PC-9 (cell line): ENCODE data around the gene EHMT1. TPM values are rescaled to one million over a fixed set of nuclear protein-coding genes. Genes with fewer than 3 reads are reported as not detected.

Experiments used
- BruUV-seq: library from RNA; stranded (reverse); fragments of 400-500 nt; replicated peaks from 2 replicates; lab custom pipeline; 2021; lab: Mats Ljungman, UMichigan
- CTCF ChIA-PET: fragments of 300-600 bp; sonication (Branson Sonifier 250); formaldehyde crosslinking; loops from one replicate; lab custom pipeline; 2022; ENCODE audit warnings: antibody characterized with exemption; lab: Charles Lee
- POLR2A ChIA-PET: fragments of 300-600 bp; sonication (Branson Sonifier 250); formaldehyde crosslinking; loops from one replicate; lab custom pipeline; 2022; ENCODE audit warnings: antibody characterized with exemption; ENCODE audit not compliant: unreplicated experiment; lab: Charles Lee
- DNase-seq, 2 experiments: peaks; one replicate each; pipeline versions ENCODE4 v3.0.0 to v3.0.0-alpha.2; 2015 to 2022; ENCODE audit warnings: mixed read lengths in 1 of 2
- H2AFZ ChIP-seq: fragments of 200-600 bp; sonication (generic); 2 replicates; pipeline ENCODE4 v1.8.1; 2017; ENCODE audit warnings: antibody characterized with exemption
- H3F3A ChIP-seq: fragments of 200-600 bp; sonication (generic); 2 replicates; pipeline ENCODE4 v1.8.1; 2017; ENCODE audit warnings: antibody characterized with exemption, mild to moderate bottlenecking, low read depth; ENCODE audit not compliant: insufficient read depth
- H3K27ac ChIP-seq: fragments of 200-600 bp; sonication (generic); 2 replicates; pipeline ENCODE4 v1.6.1; 2016; ENCODE audit warnings: mixed run types
- H3K27me3 ChIP-seq: fragments of 200-600 bp; sonication (generic); 2 replicates; pipeline ENCODE4 v1.6.1; 2016; ENCODE audit warnings: low read depth, mixed run types; ENCODE audit not compliant: insufficient read depth
- H3K36me3 ChIP-seq: fragments of 200-600 bp; sonication (generic); 2 replicates; pipeline ENCODE4 v1.6.1; 2016; ENCODE audit warnings: low read depth, mixed run types
- H3K4me1 ChIP-seq: fragments of 200-600 bp; sonication (generic); replicated peaks from 2 replicates; pipeline ENCODE4 v1.6.1; 2016; ENCODE audit warnings: mixed run types; ENCODE audit not compliant: insufficient read depth
- H3K4me2 ChIP-seq: fragments of 200-600 bp; sonication (generic); 2 replicates; pipeline ENCODE4 v1.6.1; 2017; ENCODE audit warnings: mixed run types
- H3K4me3 ChIP-seq: fragments of 200-600 bp; sonication (generic); 2 replicates; pipeline ENCODE4 v1.6.1; 2016; ENCODE audit warnings: mixed run types
- H3K79me2 ChIP-seq: fragments of 200-600 bp; sonication (generic); 2 replicates; pipeline ENCODE4 v1.6.1; 2017; ENCODE audit warnings: low read depth, mixed run types
- H3K9me2 ChIP-seq: fragments of 200-600 bp; sonication (generic); 2 replicates; pipeline ENCODE4 v1.8.1; 2017; ENCODE audit warnings: mild to moderate bottlenecking; ENCODE audit not compliant: insufficient read depth
- H3K9me3 ChIP-seq: fragments of 200-600 bp; sonication (generic); 2 replicates; pipeline ENCODE4 v1.8.1; 2016; ENCODE audit warnings: low read depth; ENCODE audit not compliant: insufficient read depth
- H4K20me1 ChIP-seq: fragments of 200-600 bp; sonication (generic); 2 replicates; pipeline ENCODE4 v1.8.1; 2017; ENCODE audit not compliant: insufficient read depth
- EZH2 ChIP-seq: fragments of 200-600 bp; sonication (generic); IDR thresholded peaks from 2 replicates; pipeline ENCODE4 v1.8.0; 2017; ENCODE audit warnings: antibody characterized with exemption, low read depth
- intact Hi-C: fragments of 100-400 bp; cut with micrococcal nuclease; formaldehyde crosslinking; loops from one replicate; pipeline ENCODE4 v1.10.0; 2022; ENCODE audit not compliant: unreplicated experiment
- total RNA-seq: library from RNA; stranded (reverse); gene quantifications from 2 replicates; pipeline ENCODE4 v1.2.3, GENCODE V29; 2021
- TF ChIP-seq, protein P1 (sequence below): fragments of 200-600 bp; sonication (generic); conservative IDR thresholded peaks from 2 replicates; pipeline ENCODE4 v1.6.1; 2017; ENCODE audit warnings: mixed run types, antibody characterized with exemption, mild to moderate bottlenecking, moderate library complexity

The EHMT1 gene
- total RNA-seq, 1 experiment from 2014 or later, result 116 TPM

DNA sequence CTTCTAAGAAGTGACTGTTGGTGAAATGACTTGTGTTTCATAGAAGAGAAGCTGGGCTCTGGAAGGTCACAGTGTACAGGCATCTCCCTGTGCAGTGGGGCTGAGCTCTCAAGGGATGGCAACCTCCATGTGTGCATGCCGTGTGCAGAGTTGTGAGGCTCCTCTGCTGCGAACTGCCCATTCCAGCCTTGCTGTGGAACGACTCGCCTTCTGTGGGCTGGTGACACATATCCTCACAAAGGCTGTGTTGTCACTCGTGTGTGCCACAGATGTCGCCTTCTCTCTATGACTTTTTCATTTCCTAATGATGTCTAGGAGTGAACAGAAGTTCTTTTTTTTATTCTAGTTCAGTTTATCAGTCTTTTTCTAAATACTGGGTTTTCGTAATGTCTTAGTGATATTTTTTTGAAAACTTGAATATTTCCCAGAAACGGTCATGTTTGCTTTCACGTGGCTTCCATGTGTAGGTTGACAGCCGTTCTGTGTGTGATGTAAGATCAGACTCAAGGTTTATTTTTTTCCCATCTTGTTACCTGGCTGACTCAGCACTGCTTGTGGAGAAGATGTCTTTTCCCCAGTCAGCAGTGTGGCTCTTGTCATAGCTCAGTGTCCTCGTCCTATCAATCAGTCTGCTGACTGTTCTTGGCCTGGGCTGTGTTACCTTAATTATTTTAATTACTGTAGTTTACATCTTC, 201.5 kb downstream of the EHMT1 start:
- Histone ChIP-seq H3K9me2 (no peaks in the 10 kb centered on the region), H2AFZ (no peak overlapping the region), H3K4me2 (no peak overlapping the region), H3K27me3 (no peaks in the 10 kb centered on the region), H4K20me1 (no peaks in the 10 kb centered on the region), H3K4me1 (no peaks in the 10 kb centered on the region), H3K4me3 (no peak overlapping the region), H3K79me2 (no peaks in the 10 kb centered on the region), H3F3A (no peaks in the 10 kb centered on the region), H3K9me3 (no peaks in the 10 kb centered on the region), H3K27ac (no peak overlapping the region), H3K36me3 (peaks cover 9% of the 10 kb centered on the region; the same call in 1 of the 2 replicates)
- no peak for DNase-seq
- no peak for TF ChIP-seq EZH2
- BruUV-seq, result no TSS peak
- POLR2A ChIA-PET, result no interaction called here
- CTCF ChIA-PET, result no interaction called here
- intact Hi-C loops, result no loop called here

DNA sequence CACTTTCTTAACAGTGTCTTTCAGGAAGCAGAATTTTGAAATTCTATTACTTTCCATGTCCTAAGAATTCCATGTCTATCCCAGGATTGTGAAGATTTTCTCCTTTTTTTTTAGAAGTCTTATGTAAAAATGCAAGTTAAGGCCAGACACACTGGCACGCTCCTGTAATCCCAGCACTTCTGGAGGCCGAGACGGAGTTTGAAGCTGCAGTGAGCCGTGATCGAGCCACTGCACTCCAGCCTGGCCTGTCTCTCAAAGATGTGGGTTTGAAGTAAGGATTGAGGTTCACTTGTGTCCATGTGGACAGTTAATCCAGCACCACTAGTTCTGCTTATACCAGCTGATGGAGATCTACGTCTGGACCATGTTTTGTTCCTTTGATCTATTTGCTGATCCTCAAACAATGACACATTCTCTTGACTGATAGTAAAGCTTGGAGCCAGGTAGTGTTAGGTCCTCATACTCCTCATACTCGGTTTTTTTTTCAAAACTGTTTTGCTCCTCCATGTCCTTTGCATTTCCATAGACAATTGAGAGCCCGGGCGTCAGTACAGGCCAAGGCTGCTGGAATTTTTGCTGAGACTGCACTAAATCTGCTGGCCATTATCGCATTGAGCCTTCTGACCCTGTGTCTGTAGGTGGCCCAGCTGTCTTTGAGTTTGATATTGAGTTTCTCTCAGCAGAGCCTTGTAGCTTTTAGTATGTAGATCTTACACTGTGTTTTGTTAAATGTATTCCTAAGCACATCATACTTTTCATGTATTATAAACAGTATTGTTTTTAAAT, 205.4 kb downstream of the EHMT1 start:
- H3K79me2 ChIP-seq, result no peaks in the 10 kb centered on the region
- peaks cover 9% of the 10 kb centered on the region; the same call in 1 of the 2 replicates for H3K36me3 ChIP-seq
- TF ChIP-seq, protein P1, sequence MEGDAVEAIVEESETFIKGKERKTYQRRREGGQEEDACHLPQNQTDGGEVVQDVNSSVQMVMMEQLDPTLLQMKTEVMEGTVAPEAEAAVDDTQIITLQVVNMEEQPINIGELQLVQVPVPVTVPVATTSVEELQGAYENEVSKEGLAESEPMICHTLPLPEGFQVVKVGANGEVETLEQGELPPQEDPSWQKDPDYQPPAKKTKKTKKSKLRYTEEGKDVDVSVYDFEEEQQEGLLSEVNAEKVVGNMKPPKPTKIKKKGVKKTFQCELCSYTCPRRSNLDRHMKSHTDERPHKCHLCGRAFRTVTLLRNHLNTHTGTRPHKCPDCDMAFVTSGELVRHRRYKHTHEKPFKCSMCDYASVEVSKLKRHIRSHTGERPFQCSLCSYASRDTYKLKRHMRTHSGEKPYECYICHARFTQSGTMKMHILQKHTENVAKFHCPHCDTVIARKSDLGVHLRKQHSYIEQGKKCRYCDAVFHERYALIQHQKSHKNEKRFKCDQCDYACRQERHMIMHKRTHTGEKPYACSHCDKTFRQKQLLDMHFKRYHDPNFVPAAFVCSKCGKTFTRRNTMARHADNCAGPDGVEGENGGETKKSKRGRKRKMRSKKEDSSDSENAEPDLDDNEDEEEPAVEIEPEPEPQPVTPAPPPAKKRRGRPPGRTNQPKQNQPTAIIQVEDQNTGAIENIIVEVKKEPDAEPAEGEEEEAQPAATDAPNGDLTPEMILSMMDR, result no peak
- no peak for TF ChIP-seq EZH2
- no peaks in the 10 kb centered on the region for H3F3A ChIP-seq
- no peak for DNase-seq
- no TSS peak for BruUV-seq
- no peaks in the 10 kb centered on the region; the same call in 1 of the 2 replicates for H4K20me1 ChIP-seq
- no peak overlapping the region for H3K4me2 ChIP-seq
- H3K9me2 ChIP-seq, result no peaks in the 10 kb centered on the region
- no peaks in the 10 kb centered on the region for H3K9me3 ChIP-seq
- no peak overlapping the region for H3K27ac ChIP-seq
- no peak overlapping the region for H3K4me3 ChIP-seq
- ChIA-PET CTCF (no interaction called here), POLR2A (no interaction called here)
- H2AFZ ChIP-seq, result no peak overlapping the region
- H3K4me1 ChIP-seq, result no peaks in the 10 kb centered on the region
- no peaks in the 10 kb centered on the region for H3K27me3 ChIP-seq
- intact Hi-C loops, result no loop called here

DNA sequence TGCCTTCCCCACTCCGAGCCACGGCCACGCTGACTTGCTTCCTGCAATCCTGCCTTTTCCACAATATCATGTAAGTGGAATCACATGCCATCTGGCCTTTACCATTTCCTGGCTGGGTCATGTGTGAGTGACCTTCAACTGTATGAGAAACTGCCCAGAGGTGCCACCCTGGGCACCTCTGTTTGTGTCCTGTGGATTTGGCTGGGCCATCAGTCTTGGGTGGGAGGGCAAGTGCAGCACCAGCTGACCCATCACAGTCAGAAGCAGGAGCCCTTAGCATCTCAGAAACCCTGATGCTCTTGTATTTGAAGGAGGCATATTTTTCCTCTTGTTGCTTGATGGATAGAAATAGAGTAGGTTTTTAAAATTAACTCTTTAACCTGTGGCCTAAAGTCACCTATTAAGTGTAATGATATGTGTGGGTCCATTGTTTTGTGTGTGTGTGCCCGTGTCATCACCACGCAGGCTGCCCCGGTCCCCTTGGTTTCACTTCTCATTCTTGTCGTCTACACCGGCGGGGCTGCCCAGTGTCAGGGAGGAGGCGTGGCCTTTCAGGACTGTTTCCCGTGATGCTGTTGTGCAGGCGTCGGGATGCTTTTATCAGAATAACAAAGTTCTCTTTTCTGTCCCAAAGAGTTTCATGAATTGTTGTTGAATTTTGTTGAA, 206.7 kb downstream of the EHMT1 start:
- Histone ChIP-seq H4K20me1 (no peaks in the 10 kb centered on the region; the same call in none of the 2 replicates), H3K4me2 (no peak overlapping the region), H3K36me3 (peaks cover 9% of the 10 kb centered on the region; the same call in 1 of the 2 replicates), H3K27me3 (no peaks in the 10 kb centered on the region), H3K27ac (no peak overlapping the region), H3K4me3 (no peak overlapping the region), H3K79me2 (no peaks in the 10 kb centered on the region), H3F3A (no peaks in the 10 kb centered on the region), H3K9me2 (no peaks in the 10 kb centered on the region), H3K9me3 (no peaks in the 10 kb centered on the region), H2AFZ (no peak overlapping the region), H3K4me1 (no peaks in the 10 kb centered on the region)
- ChIA-PET POLR2A (no interaction called here), CTCF (no interaction called here)
- no peak for TF ChIP-seq EZH2
- TF ChIP-seq, protein P1, result no peak
- DNase-seq, result no peak
- BruUV-seq, result no TSS peak
- intact Hi-C loops, result no loop called here
